ENCODE data around the gene TECTB. TPM values are rescaled to one million over a fixed set of nuclear protein-coding genes. Genes with fewer than 3 reads are reported as not detected.

TECTB gene
- total RNA-seq, 1 experiment from 2014 or later, result not detected

- BruUV-seq (replicated peaks), result no TSS peak
- H3K36me3 ChIP-seq (ENCODE audit: low read depth, low read length), result no peaks in the 10 kb centered on the region
- H3K9ac ChIP-seq (ENCODE audit: low read length), result no peak overlapping the region
- no peak overlapping the region for H3K27ac ChIP-seq (ENCODE audit: low read length)
- no peak overlapping the region for H3K4me3 ChIP-seq (ENCODE audit: low read length)
- ATAC-seq, result no peak
- intact Hi-C loops (cut with micrococcal nuclease), result no loop called here
- H3K9me3 ChIP-seq (ENCODE audit: low read length), result no peaks in the 10 kb centered on the region
- H4K20me1 ChIP-seq (ENCODE audit: low read length), result no peaks in the 10 kb centered on the region
- no peaks in the 10 kb centered on the region for H3K27me3 ChIP-seq (ENCODE audit: low read length)
- no peak for TF ChIP-seq CTCF (conservative IDR thresholded peaks at IDR 0.05; ENCODE audit: low read depth, low read length)
- TF ChIP-seq EZH2 (IDR thresholded peaks at IDR 0.05; ENCODE audit: low read length, unreplicated experiment), result no peak
- TF ChIP-seq EZH2phosphoT487 (IDR thresholded peaks at IDR 0.05; ENCODE audit: borderline replicate concordance, low read length), result no peak
- no peaks in the 10 kb centered on the region for H3K79me2 ChIP-seq (ENCODE audit: low read length)
- no peak overlapping the region for H3K4me2 ChIP-seq (ENCODE audit: low read length)
- H3K9me2 ChIP-seq (replicated peaks; ENCODE audit: low read length), result no peaks in the 10 kb centered on the region
- H2AFZ ChIP-seq (ENCODE audit: low read length), result no peak overlapping the region
- DNase-seq, result no peak
- H3F3A ChIP-seq (ENCODE audit: low read length, unreplicated experiment), result no peaks in the 10 kb centered on the region
- CTCF ChIA-PET, result interaction anchor here (0.9 kb wide), 1 partner anchor 127 kb away, joined by 5 read pairs; no protein-coding TSS in a partner anchor
- peaks cover 11% of the 10 kb centered on the region for H3K4me1 ChIP-seq (ENCODE audit: insufficient read depth, low read length)
- POLR2A ChIA-PET (ENCODE audit: unreplicated experiment), result no interaction called here
Observed at GRCh38 chr10:112308125-112308502, 24.9 kb downstream of the TECTB start.

GRCh38 chr10:112311481-112311880 lies 28.3 kb downstream of the TECTB start:
- H3K9me2 ChIP-seq (replicated peaks; ENCODE audit: low read length), result no peaks in the 10 kb centered on the region
- ATAC-seq (no peak), DNase-seq (no peak)
- no peak overlapping the region for H2AFZ ChIP-seq (ENCODE audit: low read length)
- H3K27ac ChIP-seq (ENCODE audit: low read length), result no peak overlapping the region
- no peak overlapping the region for H3K9ac ChIP-seq (ENCODE audit: low read length)
- H3K9me3 ChIP-seq (ENCODE audit: low read length), result no peaks in the 10 kb centered on the region
- ChIA-PET POLR2A (ENCODE audit: unreplicated experiment) (no interaction called here), CTCF (no interaction called here)
- H3K36me3 ChIP-seq (ENCODE audit: low read depth, low read length), result no peaks in the 10 kb centered on the region
- H3K4me3 ChIP-seq (ENCODE audit: low read length), result no peak overlapping the region
- no TSS peak for BruUV-seq (replicated peaks)
- H3F3A ChIP-seq (ENCODE audit: low read length, unreplicated experiment), result no peaks in the 10 kb centered on the region
- no peaks in the 10 kb centered on the region for H3K27me3 ChIP-seq (ENCODE audit: low read length)
- peaks cover 4% of the 10 kb centered on the region; the same call in 1 of the 2 replicates for H3K4me1 ChIP-seq (ENCODE audit: insufficient read depth, low read length)
- H3K4me2 ChIP-seq (ENCODE audit: low read length), result no peak overlapping the region
- intact Hi-C loops (cut with micrococcal nuclease), result no loop called here
- no peaks in the 10 kb centered on the region for H3K79me2 ChIP-seq (ENCODE audit: low read length)
- no peaks in the 10 kb centered on the region for H4K20me1 ChIP-seq (ENCODE audit: low read length)
- TF ChIP-seq CTCF (conservative IDR thresholded peaks at IDR 0.05; ENCODE audit: low read depth, low read length) (no peak), EZH2 (IDR thresholded peaks at IDR 0.05; ENCODE audit: low read length, unreplicated experiment) (no peak), EZH2phosphoT487 (IDR thresholded peaks at IDR 0.05; ENCODE audit: borderline replicate concordance, low read length) (no peak)

GRCh38 chr10:112313234-112313633 lies 30.0 kb downstream of the TECTB start:
- ChIA-PET POLR2A (ENCODE audit: unreplicated experiment) (no interaction called here), CTCF (no interaction called here)
- no peaks in the 10 kb centered on the region for H3F3A ChIP-seq (ENCODE audit: low read length, unreplicated experiment)
- no peaks in the 10 kb centered on the region for H3K79me2 ChIP-seq (ENCODE audit: low read length)
- H3K4me2 ChIP-seq (ENCODE audit: low read length), result no peak overlapping the region
- no peak overlapping the region for H3K27ac ChIP-seq (ENCODE audit: low read length)
- H3K9me3 ChIP-seq (ENCODE audit: low read length), result no peaks in the 10 kb centered on the region
- intact Hi-C loops (cut with micrococcal nuclease), result no loop called here
- H3K9ac ChIP-seq (ENCODE audit: low read length), result no peak overlapping the region
- BruUV-seq (replicated peaks), result no TSS peak
- ATAC-seq (no peak), DNase-seq (no peak)
- H3K4me1 ChIP-seq (ENCODE audit: insufficient read depth, low read length), result peaks cover 4% of the 10 kb centered on the region; the same call in 1 of the 2 replicates
- H4K20me1 ChIP-seq (ENCODE audit: low read length), result no peaks in the 10 kb centered on the region
- H3K36me3 ChIP-seq (ENCODE audit: low read depth, low read length), result no peaks in the 10 kb centered on the region
- H3K4me3 ChIP-seq (ENCODE audit: low read length), result no peak overlapping the region
- no peaks in the 10 kb centered on the region for H3K27me3 ChIP-seq (ENCODE audit: low read length)
- TF ChIP-seq EZH2 (IDR thresholded peaks at IDR 0.05; ENCODE audit: low read length, unreplicated experiment) (no peak), CTCF (conservative IDR thresholded peaks at IDR 0.05; ENCODE audit: low read depth, low read length) (no peak), EZH2phosphoT487 (IDR thresholded peaks at IDR 0.05; ENCODE audit: borderline replicate concordance, low read length) (no peak)
- H3K9me2 ChIP-seq (replicated peaks; ENCODE audit: low read length), result no peaks in the 10 kb centered on the region
- H2AFZ ChIP-seq (ENCODE audit: low read length), result no peak overlapping the region

All from PC-3 (cell line).